Natural killer cell (primary cell): ENCODE data around the gene CDH26. TPM values are rescaled to one million over a fixed set of nuclear protein-coding genes. Genes with fewer than 3 reads are reported as not detected.

ENCODE experiments used
- ATAC-seq, 3 donors: fragments of 150-1000 bp in 2 of 3; fragments of 200-7000 bp in 1 of 3; cut with Tn5 transposase; 1 replicate in 1 of 3; 2 replicates in 2 of 3; pipeline ENCODE4 v1.10.0; 2021; ENCODE audit warnings: mild to moderate bottlenecking in 2 of 3, moderate library complexity in 2 of 3
- DNase-seq, 2 donors: peaks; one replicate each; pipeline versions ENCODE4 v3.0.0 to v3.0.0-alpha.2; 2013 to 2021; ENCODE audit warnings: mixed read lengths in 1 of 2
- H3K27ac ChIP-seq: one replicate; pipeline ENCODE4 v1.5.1; 2013; ENCODE audit warnings: mild to moderate bottlenecking, low read length
- H3K27me3 ChIP-seq: one replicate; pipeline ENCODE4 v1.6.1; 2013; ENCODE audit warnings: low read length; ENCODE audit not compliant: control insufficient read depth, insufficient read depth
- H3K36me3 ChIP-seq: one replicate; pipeline ENCODE4 v1.6.1; 2013; ENCODE audit warnings: low read length; ENCODE audit not compliant: control insufficient read depth, insufficient read depth
- H3K4me1 ChIP-seq: one replicate; pipeline ENCODE4 v1.6.1; 2013; ENCODE audit warnings: low read length; ENCODE audit not compliant: control insufficient read depth, insufficient read depth
- H3K4me3 ChIP-seq: one replicate; pipeline ENCODE4 v1.5.1; 2013; ENCODE audit warnings: low read length
- H3K9me3 ChIP-seq: one replicate; pipeline ENCODE4 v1.6.1; 2013; ENCODE audit warnings: low read length; ENCODE audit not compliant: control insufficient read depth, insufficient read depth
- H3K27ac Mint-ChIP-seq, 2 donors: one replicate each; pipeline ENCODE4 v1.8.0; 2022; ENCODE audit warnings: mild to moderate bottlenecking in 2 of 2, mixed read lengths in 2 of 2, moderate library complexity in 1 of 2
- H3K27me3 Mint-ChIP-seq, 2 donors: one replicate each; pipeline ENCODE4 v1.8.0; 2022; ENCODE audit warnings: low read depth in 2 of 2, mixed read lengths in 2 of 2
- H3K36me3 Mint-ChIP-seq: one replicate; pipeline ENCODE4 v1.8.0; 2022; ENCODE audit warnings: mixed read lengths
- H3K4me1 Mint-ChIP-seq, 2 donors: one replicate each; pipeline ENCODE4 v1.8.0; 2022; ENCODE audit warnings: mixed read lengths in 2 of 2
- H3K4me3 Mint-ChIP-seq: one replicate; pipeline ENCODE4 v1.8.0; 2022; ENCODE audit warnings: mild to moderate bottlenecking, moderate library complexity, mixed read lengths
- H3K9me3 Mint-ChIP-seq, 2 donors: one replicate each; pipeline ENCODE4 v1.8.0; 2022; ENCODE audit warnings: mixed read lengths in 2 of 2
- CTCF ChIP-seq: fragments of 200-600 bp; IDR thresholded peaks from one replicate; pipeline ENCODE4 v1.8.0; 2022; ENCODE audit warnings: antibody characterized with exemption
- WGBS: methylation state at CpG from one replicate; pipeline ENCODE4 v1.1.7; 2013; ENCODE audit warnings: missing lambda C conversion rate; ENCODE audit not compliant: insufficient coverage; 5-methylcytosine and 5-hydroxymethylcytosine counted together
- intact Hi-C: fragments of 100-400 bp; cut with micrococcal nuclease; formaldehyde crosslinking; loops from one replicate; pipeline ENCODE4 v1.14.2; 2022
- total RNA-seq, 4 donors: library from RNA; stranded (reverse); fragments of 120-200 nt in 1 of 4; gene quantifications; one replicate each; pipeline versions ENCODE4 v1.2.3 to v1.2.4, GENCODE V29; 2013 to 2022

Gene CDH26
- total RNA-seq, 3 donors from 2014 or later (not counting 1 experiment from before 2014, with no cell fraction given) = 1.2 to 2.0 (median 1.8) TPM

GRCh38 chr20:60021104-60021503 is 62.9 kb downstream of the CDH26 start:
- 67% methylated on average over 1 of the region's 1 CpG for WGBS
- Mint-ChIP-seq H3K9me3 (peaks cover 2 to 6% of the 10 kb centered on the region in 2 donors), H3K27ac (no peak overlapping the region), H3K27me3 (peaks cover 13 to 27% of the 10 kb centered on the region in 2 donors), H3K4me1 (peaks cover 10 to 17% of the 10 kb centered on the region in 2 donors), H3K4me3 (no peak overlapping the region), H3K36me3 (peaks cover 19% of the 10 kb centered on the region)
- Histone ChIP-seq H3K36me3 (no peaks in the 10 kb centered on the region), H3K27ac (no peak overlapping the region), H3K4me3 (no peak overlapping the region), H3K9me3 (no peaks in the 10 kb centered on the region), H3K27me3 (peaks cover 2% of the 10 kb centered on the region), H3K4me1 (no peaks in the 10 kb centered on the region)
- ATAC-seq = no peak
- no peak for DNase-seq
- intact Hi-C loops = no loop called here
- TF ChIP-seq CTCF = no peak

- intact Hi-C loops = no loop called here
- Mint-ChIP-seq H3K4me3 (no peak overlapping the region), H3K27ac (no peak overlapping the region), H3K4me1 (peaks cover 10 to 17% of the 10 kb centered on the region in 2 donors), H3K36me3 (peaks cover 19% of the 10 kb centered on the region), H3K9me3 (peaks cover 2 to 6% of the 10 kb centered on the region in 2 donors), H3K27me3 (peaks cover 16 to 28% of the 10 kb centered on the region in 2 donors)
- no peak for TF ChIP-seq CTCF
- Histone ChIP-seq H3K36me3 (no peaks in the 10 kb centered on the region), H3K4me3 (no peak overlapping the region), H3K27ac (no peak overlapping the region), H3K9me3 (peaks cover 6% of the 10 kb centered on the region), H3K27me3 (peaks cover 2% of the 10 kb centered on the region), H3K4me1 (no peaks in the 10 kb centered on the region)
- 100% methylated on average over 1 of the region's 1 CpG for WGBS
- DNase-seq (no peak), ATAC-seq (no peak)
Observed at GRCh38 chr20:60022849-60023248, 64.6 kb downstream of the CDH26 start.

- peaks cover 5 to 7% of the 10 kb centered on the region in 2 donors for H3K4me1 Mint-ChIP-seq
- Histone ChIP-seq H3K4me1 (no peaks in the 10 kb centered on the region), H3K4me3 (no peak overlapping the region), H3K27me3 (no peaks in the 10 kb centered on the region), H3K36me3 (no peaks in the 10 kb centered on the region), H3K27ac (no peak overlapping the region), H3K9me3 (peaks cover 6% of the 10 kb centered on the region)
- WGBS = 44% methylated on average over 2 of the region's 3 CpGs
- peaks cover 0 to 3% of the 10 kb centered on the region in 2 donors for H3K9me3 Mint-ChIP-seq
- DNase-seq (no peak), ATAC-seq (no peak)
- H3K27me3 Mint-ChIP-seq = peaks cover 18 to 23% of the 10 kb centered on the region in 2 donors
- no peak for TF ChIP-seq CTCF
- H3K36me3 Mint-ChIP-seq = peaks cover 5% of the 10 kb centered on the region
- no peak overlapping the region for H3K4me3 Mint-ChIP-seq
- H3K27ac Mint-ChIP-seq = no peak overlapping the region
- intact Hi-C loops = no loop called here
Observed at GRCh38 chr20:60024245-60024644, 66.0 kb downstream of the CDH26 start.

- H3K4me1 Mint-ChIP-seq = peaks cover 1 to 5% of the 10 kb centered on the region in 2 donors
- no peak for TF ChIP-seq CTCF
- Histone ChIP-seq H3K9me3 (peaks cover 6% of the 10 kb centered on the region), H3K36me3 (no peaks in the 10 kb centered on the region), H3K4me1 (no peaks in the 10 kb centered on the region), H3K27me3 (no peaks in the 10 kb centered on the region), H3K4me3 (no peak overlapping the region), H3K27ac (no peak overlapping the region)
- H3K27me3 Mint-ChIP-seq = peaks cover 13 to 18% of the 10 kb centered on the region in 2 donors
- DNase-seq (no peak), ATAC-seq (no peak)
- 98% methylated on average over 5 of the region's 5 CpGs for WGBS
- H3K9me3 Mint-ChIP-seq = no peaks in the 10 kb centered on the region
- intact Hi-C loops = no loop called here
- H3K36me3 Mint-ChIP-seq = no peaks in the 10 kb centered on the region
- no peak overlapping the region for H3K27ac Mint-ChIP-seq
- H3K4me3 Mint-ChIP-seq = no peak overlapping the region
Observed at GRCh38 chr20:60024801-60025200, 66.6 kb downstream of the CDH26 start.
